HG03280 (cell line): ENCODE results near the gene ORM1.
"Not testable (repeated sequence)": the region's sequence is repeated elsewhere in the genome, so short reads cannot be mapped to it uniquely, and the experiment has no call there.

Experiments used
- ATAC-seq: cut with Tn5 transposase; IDR thresholded peaks from one replicate; pipeline ENCODE4 v1.9.1; 2021; ENCODE audit warnings: mild to moderate bottlenecking, moderate library complexity; ENCODE audit not compliant: unreplicated experiment

The ORM1 gene

DNA sequence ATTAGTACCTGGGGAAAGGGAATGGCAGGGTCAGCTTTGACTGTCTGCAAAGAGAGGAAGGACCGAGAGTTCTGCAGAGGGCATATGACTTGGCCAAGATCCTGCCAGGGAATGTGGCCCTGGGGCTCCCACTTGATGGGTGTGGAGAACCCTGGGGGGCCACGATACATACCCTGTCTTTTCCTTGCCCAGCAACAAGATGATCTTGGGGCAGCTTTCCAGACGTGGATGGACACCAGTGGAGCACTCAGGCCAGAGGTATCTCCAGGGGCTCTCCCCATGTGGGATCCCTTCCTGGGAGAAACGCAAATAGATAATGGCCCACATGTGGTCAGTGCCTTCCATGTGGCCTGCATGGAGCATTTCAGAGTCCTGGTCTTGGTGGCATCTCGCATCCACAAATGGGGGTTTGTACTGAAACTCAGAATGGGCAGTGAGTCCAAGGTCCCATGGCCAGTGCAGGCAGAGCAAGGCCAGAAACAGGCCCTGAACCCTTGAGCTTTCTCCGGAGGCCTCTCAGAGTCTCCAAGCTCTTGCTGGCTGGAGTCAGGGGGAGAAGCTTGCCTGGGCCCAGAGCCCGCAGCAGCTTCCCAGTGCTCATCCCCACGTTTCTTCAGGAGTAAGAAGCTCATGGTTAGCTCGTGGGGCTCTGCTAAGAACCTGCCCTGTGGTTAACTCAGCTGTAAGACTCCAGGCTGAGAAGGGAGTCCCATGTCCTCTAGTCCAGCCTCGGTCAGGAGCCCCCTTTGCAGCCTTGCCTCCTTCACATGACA lies 18.3 kb upstream of the ORM1 start:
- ATAC-seq, result no peak

DNA sequence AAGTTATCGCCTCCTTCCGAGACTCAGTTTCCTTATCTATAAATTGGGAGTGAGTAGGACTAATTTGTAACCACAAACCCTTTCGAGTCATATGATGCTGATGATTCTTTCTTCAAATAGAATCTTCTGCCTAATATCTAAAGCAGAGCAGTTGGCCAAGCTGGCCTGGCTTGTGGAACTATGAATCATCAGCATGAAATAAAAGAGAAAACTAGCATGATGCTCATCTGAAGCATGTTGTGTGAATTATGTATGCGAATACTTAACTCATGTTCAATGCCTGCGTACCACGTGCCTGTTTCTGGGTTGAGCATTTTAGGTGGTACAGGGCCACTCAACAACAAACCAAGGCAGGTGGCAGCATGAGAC lies 15.0 kb upstream of the ORM1 start:
- no peak for ATAC-seq

DNA sequence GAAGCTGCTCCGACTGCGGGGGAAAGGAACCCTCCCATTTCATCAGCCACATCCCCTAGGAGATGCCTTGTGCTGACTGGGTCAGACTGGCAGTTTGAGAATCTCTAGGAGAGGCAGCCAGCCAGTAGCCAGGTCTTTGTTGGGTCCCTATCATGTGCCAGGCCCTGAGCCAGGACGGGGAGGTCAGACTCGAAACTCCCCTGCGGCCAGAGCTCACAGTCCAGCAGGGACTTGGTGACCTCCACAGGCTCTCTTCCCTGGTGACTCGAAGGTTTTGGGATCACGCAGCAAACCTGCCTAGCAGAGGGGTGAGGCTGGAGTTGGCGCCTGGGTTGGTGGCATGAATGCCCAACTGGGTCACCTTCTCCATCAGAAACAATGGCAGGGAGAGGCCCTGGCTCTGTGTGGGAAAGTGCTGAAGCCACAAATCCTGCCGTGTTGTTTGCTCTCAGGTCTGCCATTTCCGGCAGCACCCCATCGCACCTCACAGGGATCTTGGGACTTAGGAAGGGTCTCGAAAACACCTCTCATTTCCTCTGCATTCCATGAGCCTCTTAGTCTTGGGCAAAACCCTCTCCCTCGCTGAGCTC lies 14.4 kb upstream of the ORM1 start:
- ATAC-seq, result no peak

DNA sequence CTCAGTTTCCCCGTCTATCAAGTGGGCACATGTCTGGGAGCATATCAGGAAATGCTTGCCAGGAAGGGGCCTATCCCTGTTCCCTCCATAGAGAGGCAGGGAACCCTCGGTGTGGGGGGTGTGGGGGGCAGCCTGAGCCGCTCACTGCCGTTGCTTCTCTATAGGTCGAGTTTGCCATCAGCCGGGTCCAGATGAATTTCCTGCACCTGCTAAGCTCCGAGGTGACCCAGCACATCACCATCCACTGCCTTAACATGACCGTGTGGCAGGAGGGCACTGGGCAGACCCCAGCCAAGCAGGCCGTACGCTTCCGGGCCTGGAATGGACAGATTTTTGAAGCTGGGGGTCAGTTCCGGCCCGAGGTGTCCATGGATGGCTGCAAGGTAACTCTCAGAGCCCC lies 13.8 kb upstream of the ORM1 start:
- ATAC-seq, result no peak

DNA sequence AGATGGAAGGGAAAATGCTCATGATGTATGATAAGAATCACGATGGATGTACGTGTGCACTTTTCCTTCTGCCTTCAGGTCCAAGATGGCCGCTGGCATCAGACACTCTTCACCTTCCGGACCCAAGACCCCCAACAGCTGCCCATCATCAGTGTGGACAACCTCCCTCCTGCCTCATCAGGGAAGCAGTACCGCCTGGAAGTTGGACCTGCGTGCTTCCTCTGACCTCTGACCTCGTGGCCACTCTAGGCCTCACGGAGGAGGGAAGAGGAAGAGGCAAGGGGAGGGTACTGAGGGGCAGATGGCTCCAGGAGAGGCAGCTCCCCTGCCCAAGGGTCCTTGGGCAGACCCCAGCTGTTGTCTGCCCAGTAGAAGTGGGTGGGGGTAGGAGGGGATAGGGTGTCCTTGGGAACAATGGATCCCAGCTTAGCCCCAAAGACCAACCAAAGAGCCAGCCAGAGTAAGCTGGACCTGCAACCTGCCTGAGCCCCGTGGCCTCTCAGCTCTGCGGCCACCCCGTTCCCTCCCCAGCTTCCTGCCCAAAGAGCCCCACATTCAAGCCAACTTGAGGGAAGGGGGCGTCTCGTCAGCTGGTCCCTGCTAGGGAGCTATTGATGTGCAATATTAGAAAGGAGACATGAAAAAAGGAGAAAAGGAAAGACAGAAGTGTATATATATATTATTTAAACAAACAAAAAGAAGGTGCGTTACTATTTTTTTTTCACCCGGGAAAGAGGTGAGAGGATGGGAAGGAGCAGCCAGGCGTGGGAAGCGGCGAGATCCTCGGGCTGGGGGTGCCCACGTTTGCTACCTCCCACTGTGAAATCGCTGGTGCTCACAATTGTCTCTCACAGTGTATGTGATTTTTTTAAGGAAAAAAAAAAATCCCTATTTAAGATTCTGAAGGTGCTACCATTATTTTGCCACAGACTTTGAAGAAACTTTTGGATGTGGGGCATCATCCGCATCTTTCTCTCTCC lies 12.1 kb upstream of the ORM1 start:
- ATAC-seq, result no peak

DNA sequence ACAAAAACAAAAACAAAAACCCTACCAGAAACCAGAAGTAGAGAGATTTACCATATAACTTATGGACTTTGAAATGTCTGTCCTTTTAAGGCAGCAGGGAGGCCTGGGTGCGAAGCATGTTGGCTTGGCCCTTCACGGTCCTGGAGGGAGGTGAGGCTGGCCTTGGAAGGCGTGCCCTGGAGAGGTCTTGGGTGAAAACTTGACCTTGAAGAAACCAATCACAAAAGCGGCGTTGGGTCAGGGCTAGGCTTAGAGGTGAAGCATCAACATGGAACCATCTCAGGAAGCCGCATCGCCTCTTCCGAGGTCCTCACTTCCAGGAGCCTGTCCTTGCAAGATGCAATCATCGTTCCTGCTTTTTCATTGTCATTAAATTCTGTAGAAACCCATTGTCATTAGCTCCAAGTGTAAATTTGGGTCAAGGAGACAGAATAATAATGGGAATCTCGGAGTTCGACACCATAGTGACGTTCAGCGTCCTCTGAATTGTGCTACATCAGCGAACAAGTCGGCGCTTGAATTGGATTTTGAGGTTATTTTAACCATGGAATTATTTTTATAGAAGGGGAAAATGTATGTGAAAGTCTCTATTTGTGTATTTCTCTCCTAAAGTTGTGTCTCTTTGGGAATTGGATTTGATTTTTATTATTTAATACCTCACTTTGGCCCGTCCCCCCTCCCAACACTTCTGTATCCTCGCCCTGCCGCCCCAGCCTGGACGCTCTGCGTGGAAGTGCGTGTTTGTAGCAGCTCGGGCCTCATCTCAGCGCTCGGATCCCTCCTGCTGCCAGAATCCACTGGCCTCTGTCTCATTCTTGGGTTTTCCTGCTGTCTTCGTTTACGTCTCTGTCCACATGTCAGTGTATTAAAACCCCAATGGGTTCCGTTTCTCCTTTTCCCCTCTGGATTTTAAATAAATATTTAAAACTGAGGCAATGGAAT lies 11.1 kb upstream of the ORM1 start:
- no peak for ATAC-seq

DNA sequence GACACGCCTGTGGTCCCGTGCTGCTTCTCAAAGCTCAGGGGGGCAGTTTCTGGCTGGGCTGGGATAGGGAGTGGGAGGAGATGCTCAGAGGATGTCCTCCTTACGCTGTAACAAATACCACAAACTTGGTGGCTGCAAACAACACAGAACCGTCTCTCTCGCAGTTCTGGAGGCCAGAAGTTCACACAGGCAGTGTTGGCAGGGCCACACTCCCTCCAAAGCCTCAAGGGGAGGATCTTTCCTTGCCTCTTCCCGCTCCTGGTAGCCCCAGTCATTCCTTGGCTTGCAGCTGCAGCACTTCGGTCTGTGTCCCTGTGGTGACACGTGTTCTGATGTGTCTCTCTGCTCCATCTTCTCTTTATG lies 10.4 kb upstream of the ORM1 start:
- ATAC-seq, result no peak

DNA sequence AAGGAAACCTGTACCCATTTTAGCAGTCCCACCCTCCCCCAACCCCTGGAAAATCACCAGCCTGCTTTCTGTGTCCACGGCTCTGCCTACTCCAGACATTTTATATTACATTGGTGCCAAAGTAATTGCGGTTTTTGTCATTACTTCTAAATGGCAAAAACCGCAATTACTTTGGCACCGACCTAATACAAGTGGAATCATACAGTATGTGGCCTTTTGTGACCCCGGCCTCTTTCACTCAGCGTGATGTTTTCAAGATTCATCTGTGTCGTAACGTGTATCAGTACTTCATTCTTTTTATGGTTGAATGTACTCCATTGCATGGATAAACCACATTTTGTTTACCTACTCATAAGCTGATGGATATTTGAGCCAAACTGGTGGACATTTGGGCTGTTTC lies 9.7 kb upstream of the ORM1 start:
- ATAC-seq, result no peak

DNA sequence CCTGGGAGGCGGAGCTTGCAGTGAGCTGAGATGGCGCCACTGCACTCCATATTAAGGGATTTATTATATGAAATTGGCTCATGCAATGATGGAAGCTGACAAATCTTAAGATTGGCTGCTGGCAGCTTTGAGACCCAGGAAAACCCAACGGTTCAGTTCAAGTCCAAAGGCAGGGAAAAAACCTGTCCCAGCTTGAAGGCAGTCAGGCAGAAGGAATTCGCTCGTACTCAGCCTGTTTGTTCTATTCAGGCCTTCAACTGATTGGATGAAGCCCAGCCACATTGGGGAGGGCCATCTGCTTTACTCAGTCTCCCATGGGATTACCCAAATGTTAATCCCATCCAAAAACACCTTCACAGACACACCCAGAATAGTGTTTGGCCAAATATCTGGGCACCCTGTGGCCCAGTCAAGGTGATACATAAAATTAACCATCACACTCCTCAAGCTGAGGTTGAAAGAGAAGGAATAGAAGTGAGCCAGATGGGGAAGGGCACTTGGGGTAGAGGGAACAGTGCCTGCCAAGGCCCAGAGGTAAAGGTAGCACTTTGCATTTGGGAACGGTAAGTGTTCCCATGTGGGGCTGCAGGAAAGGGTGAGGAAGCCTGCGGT lies 8.5 kb upstream of the ORM1 start:
- no peak for ATAC-seq

DNA sequence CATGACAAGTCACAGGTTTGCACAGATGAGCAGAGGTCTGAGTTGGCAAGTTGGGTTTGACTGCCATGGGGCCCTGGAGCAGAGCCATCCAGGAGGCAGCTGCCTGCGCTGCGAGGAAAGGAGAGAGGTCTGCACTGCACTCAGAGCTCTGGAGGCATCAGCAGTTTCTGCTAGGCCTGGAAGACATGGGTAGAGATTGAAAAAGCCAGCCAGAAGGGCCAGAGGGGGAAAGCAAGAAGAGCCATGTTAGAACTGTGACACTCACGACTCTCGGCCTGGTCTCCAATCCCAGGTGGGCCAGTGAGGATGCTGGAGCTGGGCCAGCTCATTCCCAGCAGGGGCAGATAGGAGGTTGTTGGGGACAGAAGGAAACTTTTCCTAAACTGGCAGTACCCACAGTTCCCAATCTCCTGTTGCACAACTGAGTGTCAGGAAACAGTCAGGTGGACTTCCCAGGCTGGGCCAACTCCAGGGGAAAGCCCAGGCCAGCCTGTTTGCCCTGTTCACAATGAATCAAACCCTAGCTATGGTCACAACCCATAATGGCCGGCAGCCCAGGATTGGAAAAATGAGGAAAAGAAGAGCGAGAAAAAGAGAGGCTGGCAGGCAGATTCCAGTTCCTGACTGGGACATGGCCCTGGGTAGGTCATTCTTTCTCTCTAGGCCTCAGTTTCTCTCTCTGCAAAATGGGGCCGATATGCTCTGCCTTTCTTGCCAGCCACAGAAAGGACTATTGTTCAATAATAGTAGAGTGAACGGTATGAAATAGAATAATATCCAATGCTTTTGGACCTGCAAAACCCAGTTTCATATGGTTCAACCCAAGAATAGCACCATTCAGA lies 7.8 kb upstream of the ORM1 start:
- ATAC-seq, result no peak

DNA sequence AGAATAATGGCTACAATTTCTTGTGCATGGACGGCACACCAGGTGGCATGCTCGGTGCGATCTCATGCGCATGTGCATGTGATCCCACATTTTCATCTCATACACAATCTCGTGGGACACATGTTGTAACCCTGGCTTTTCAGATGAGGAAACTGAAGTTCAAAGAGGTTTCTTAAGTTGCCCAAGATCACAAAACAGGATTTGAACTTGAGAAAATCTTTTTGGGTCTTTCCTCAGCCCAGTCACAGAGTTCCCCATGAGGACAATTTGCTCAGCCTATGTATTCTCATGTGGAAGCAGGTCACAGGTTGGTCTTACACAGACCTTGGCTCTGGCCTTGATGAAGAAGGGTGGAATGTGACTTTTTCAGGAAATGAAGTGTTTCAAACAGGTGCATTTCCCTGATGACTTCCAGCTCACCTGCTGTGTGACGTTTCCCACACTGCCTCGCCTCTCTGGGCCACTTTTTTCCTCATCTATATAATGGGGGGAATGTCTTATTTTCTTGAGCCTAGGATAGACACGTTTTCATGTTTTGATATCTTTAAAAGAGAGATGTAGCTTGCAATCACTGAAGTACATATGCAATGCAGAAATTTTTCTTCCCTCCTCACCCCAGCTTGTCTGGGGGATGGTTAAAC lies 7.1 kb upstream of the ORM1 start:
- no peak for ATAC-seq

DNA sequence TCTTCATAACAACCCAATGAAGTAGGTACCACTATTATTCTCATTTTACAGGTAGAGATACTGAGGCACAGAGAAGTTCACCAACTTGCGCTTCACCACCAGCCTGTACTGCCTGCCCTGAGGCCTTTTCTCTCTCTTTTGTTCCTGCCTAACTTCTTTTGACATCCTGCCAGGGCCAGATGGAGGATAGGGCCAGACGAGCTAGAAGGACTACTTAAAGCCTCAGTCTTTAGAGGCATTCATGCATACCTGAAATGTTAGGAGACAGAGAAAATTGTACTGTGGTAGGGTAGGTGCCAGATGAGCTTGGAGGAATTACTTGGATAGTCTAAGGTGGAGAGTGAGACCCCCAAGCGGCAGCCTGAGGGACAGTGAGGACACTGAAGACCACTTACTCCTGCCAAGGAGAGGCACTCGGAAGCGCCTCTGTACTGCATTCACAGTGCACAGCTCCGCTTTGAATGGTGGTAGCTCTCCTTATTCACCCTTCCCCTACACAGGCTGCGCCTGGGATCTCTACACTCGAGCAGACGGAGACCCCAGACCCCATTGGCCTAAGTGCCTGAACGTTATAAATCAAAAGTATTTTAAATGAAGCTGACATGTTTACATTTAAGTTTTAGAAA lies 6.2 kb upstream of the ORM1 start:
- no peak for ATAC-seq

DNA sequence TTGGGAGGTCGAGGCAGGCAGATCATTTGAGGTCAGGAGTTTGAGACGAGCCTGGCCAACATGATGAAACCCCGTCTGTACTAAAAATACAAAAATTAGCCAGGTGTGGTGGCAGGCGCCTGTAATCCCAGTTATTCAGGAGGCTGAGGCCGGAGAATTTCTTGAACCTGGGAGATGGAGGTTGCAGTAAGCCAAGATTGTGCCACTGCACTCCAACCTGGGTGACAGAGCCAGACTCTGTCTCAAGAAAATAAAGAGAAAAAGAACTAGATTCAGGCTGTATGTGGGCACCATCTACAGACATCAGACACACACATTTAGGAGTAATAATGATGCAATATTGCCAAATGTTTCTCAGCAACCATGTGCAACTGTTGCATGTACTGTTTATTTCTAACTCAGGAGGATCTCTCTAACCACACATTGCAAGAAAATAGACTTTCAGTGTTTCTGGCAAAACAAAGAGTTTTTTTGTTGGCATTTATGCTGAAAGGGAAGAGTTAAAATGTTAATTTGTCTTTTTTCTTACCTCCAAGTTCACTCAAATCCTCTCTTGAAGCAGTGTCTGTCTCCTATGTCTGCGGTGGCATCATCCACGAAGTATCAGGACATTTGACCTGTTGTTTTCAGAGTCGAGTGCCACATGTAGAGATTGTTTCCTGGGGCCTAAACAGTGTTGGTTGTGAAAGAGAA lies 5.1 kb upstream of the ORM1 start:
- no peak for ATAC-seq

DNA sequence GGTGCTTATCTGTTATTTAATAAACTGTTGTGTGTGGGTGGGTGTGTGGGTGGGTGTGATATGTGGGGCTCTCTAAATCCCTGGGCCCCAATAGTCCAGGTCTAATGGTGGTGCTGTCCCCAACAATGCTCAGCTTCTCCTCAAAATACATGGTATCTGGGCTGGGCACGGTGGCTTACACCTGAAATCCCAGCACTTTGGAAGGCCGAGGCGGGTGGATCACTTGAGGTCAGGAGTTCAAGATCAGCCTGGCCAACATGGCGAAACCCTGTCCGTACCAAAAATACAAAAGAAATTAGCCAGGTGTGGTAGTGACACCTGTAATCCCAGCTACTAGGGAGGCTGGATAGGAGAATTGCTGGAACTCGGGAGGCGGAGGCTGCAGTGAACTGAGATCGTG lies 4.5 kb upstream of the ORM1 start:
- ATAC-seq, result no peak

DNA sequence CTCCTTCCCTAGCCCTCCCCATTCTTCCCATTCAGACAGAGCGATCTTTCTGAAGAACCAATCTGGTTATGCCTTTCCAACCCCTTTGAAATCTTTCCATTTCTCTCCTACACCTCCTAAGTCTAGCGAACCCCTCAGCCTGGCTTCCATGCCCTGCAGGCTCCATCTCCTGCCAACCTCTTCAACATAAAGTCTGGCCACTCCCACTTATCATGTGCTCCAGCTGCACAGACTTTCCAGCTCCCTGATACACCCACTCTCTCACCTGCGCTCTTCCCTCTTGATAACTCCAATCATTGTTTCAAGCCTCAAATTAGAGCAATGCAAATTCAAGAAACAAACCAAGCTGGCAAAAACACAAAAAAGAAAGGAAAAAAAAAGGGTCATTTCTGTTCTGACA lies 3.8 kb upstream of the ORM1 start:
- ATAC-seq, result no peak

DNA sequence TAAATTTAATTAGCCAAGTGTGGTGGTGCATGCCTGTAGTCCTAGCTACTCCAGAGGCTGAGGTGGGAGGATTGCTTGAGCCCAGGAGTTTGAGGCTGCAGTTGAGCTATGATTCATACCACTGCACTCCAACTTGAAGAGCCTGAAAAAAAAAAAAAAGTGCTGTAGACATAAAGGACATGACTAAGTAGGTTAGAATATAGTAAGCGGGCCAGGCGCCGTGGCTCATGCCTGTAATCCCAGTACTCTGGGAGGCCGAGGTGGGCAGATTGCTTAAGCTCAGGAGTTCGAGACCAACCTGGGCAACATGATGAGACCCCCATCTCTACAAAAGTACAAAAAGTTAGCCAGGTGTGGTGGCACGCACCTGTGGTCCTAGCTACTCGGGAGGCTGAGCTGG lies 2.2 kb upstream of the ORM1 start:
- not testable (repeated sequence) for ATAC-seq

DNA sequence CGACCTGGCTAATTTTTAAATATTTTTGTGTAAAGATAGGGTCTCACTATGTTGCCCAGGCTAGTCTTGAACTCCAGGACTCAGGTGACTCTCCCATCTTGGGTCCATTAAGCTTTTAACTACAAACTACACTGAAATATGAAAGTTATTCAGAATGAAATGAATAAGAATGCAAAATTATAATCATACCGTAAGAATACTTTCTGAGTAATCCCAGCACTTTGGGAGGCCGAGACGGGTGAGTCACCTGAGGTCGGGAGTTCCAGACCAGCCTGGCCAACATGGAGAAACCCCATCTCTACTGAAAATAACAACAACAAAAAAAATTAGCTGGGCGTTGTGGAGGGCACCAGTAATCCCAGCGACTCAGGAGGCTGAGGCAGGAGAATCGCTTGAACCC lies 1.1 kb upstream of the ORM1 start:
- no peak for ATAC-seq
